Measurements from ENCODE around the gene OR10G8. TPM values are rescaled to one million over a fixed set of nuclear protein-coding genes. Genes with fewer than 3 reads are reported as not detected.
"Not testable (repeated sequence)": the region's sequence is repeated elsewhere in the genome, so short reads cannot be mapped to it uniquely, and the experiment has no call there.

The OR10G8 gene
- not detected in 2 replicates for total RNA-seq
- long read RNA-seq: 0 reads

GRCh38 chr11:124026498-124026897 is at the start of gene OR10G8:
Gene OR10G8 (plus strand): TSS chr11:124026798. CDS start chr11:124029623, 2,825 bp downstream.
- no peak for DNase-seq (ENCODE audit: low spot score, unreplicated experiment)

GRCh38 chr11:123977731-123978347 is 48.8 kb upstream of the OR10G8 start, which contains the start of gene OR10S1:
Gene OR10S1 (minus strand): TSS chr11:123977781. CDS start chr11:123977664, 117 bp downstream.
- Mint-ChIP-seq H3K36me3 (ENCODE audit: insufficient read depth) (peaks cover 2% of the 10 kb centered on the region), H3K27ac (no peak within 1 kb of the TSS), H3K4me3 (ENCODE audit: low read depth) (no peak within 1 kb of the TSS), H3K9me3 (ENCODE audit: low read depth) (peaks cover 13% of the 10 kb centered on the region), H3K4me1 (ENCODE audit: low read depth) (peaks cover 5% of the 10 kb centered on the region), H3K27me3 (peaks cover 3% of the 10 kb centered on the region)
- no peak for TF ChIP-seq CTCF (IDR thresholded peaks at IDR 0.05; ENCODE audit: unreplicated experiment)
- DNase-seq (ENCODE audit: low spot score, unreplicated experiment): no peak

More at GRCh38 chr11:124026498-124026897, at the start of gene OR10G8:
- Mint-ChIP-seq H3K27ac (no peak within 1 kb of the TSS), H3K9me3 (ENCODE audit: low read depth) (no peaks in the 10 kb centered on the region), H3K4me1 (ENCODE audit: low read depth) (no peaks in the 10 kb centered on the region), H3K4me3 (ENCODE audit: low read depth) (no peak within 1 kb of the TSS), H3K36me3 (ENCODE audit: insufficient read depth) (no peaks in the 10 kb centered on the region), H3K27me3 (no peaks in the 10 kb centered on the region)
- TF ChIP-seq CTCF (IDR thresholded peaks at IDR 0.05; ENCODE audit: unreplicated experiment): no peak

GRCh38 chr11:123979311-123979710 is 47.3 kb upstream of the OR10G8 start:
- Mint-ChIP-seq H3K36me3 (ENCODE audit: insufficient read depth) (peaks cover 2% of the 10 kb centered on the region), H3K9me3 (ENCODE audit: low read depth) (peaks cover 22% of the 10 kb centered on the region), H3K27me3 (peaks cover 3% of the 10 kb centered on the region), H3K4me1 (ENCODE audit: low read depth) (peaks cover 5% of the 10 kb centered on the region), H3K4me3 (ENCODE audit: low read depth) (no peak overlapping the region), H3K27ac (no peak overlapping the region)
- no peak for TF ChIP-seq CTCF (IDR thresholded peaks at IDR 0.05; ENCODE audit: unreplicated experiment)
- DNase-seq (ENCODE audit: low spot score, unreplicated experiment): no peak

- Mint-ChIP-seq H3K4me1 (ENCODE audit: low read depth) (no peaks in the 10 kb centered on the region), H3K27me3 (no peaks in the 10 kb centered on the region), H3K9me3 (ENCODE audit: low read depth) (no peaks in the 10 kb centered on the region), H3K4me3 (ENCODE audit: low read depth) (no peak within 1 kb of the TSS), H3K27ac (no peak within 1 kb of the TSS), H3K36me3 (ENCODE audit: insufficient read depth) (no peaks in the 10 kb centered on the region)
- no peak for TF ChIP-seq CTCF (IDR thresholded peaks at IDR 0.05; ENCODE audit: unreplicated experiment)
- DNase-seq (ENCODE audit: low spot score, unreplicated experiment): no peak
Observed at GRCh38 chr11:123995119-123995518, 31.5 kb upstream of the OR10G8 start, which contains the start of gene OR10G6. Gene OR10G6 (minus strand): TSS chr11:123995161. CDS start chr11:123995161, 0 bp downstream.

- Mint-ChIP-seq H3K9me3 (ENCODE audit: low read depth) (no peaks in the 10 kb centered on the region), H3K4me1 (ENCODE audit: low read depth) (no peaks in the 10 kb centered on the region), H3K27me3 (no peaks in the 10 kb centered on the region), H3K4me3 (ENCODE audit: low read depth) (no peak within 1 kb of the TSS), H3K36me3 (ENCODE audit: insufficient read depth) (no peaks in the 10 kb centered on the region), H3K27ac (no peak within 1 kb of the TSS)
- no peak for DNase-seq (ENCODE audit: low spot score, unreplicated experiment)
- TF ChIP-seq CTCF (IDR thresholded peaks at IDR 0.05; ENCODE audit: unreplicated experiment): no peak
Observed at GRCh38 chr11:124012697-124013096, 13.9 kb upstream of the OR10G8 start, which contains the start of gene OR10G4. Gene OR10G4 (plus strand): TSS chr11:124012997. CDS start chr11:124015575, 2,578 bp downstream.

GRCh38 chr11:124015837-124016236 is 10.8 kb upstream of the OR10G8 start:
- not testable (repeated sequence) for H3K27me3 Mint-ChIP-seq; H3K9me3 Mint-ChIP-seq (ENCODE audit: low read depth); H3K4me1 Mint-ChIP-seq (ENCODE audit: low read depth); DNase-seq (ENCODE audit: low spot score, unreplicated experiment); H3K36me3 Mint-ChIP-seq (ENCODE audit: insufficient read depth); H3K4me3 Mint-ChIP-seq (ENCODE audit: low read depth); H3K27ac Mint-ChIP-seq
